Measurements from ENCODE around the gene IFI16.
A peak's percentile ranks its signal among the peaks of the same experiment; 100 is the strongest.

Gene IFI16

GRCh38 chr1:159066108-159066507, 56.4 kb downstream of the IFI16 start:
- DNase-seq (ENCODE audit: low read depth): no peak

- no peak for DNase-seq (ENCODE audit: low read depth)
These were observed 58.3 kb downstream of the IFI16 start for GRCh38 chr1:159067699-159068621.

- no peak for DNase-seq (ENCODE audit: low read depth)
These were observed 59.2 kb downstream of the IFI16 start for GRCh38 chr1:159068886-159069285.

GRCh38 chr1:159071970-159072582, 62.4 kb downstream of the IFI16 start:
- DNase-seq (ENCODE audit: low read depth): no peak

GRCh38 chr1:159076438-159077119, 66.9 kb downstream of the IFI16 start, which contains the start of gene AIM2:
Gene AIM2, minus strand, starts transcription at chr1:159076766. Its CDS starts 3,267 bp downstream, at chr1:159073499.
- peak; percentile 35 for DNase-seq (ENCODE audit: low read depth)

- peak; percentile 65 for DNase-seq (ENCODE audit: low read depth)
These were observed 67.6 kb downstream of the IFI16 start for GRCh38 chr1:159077120-159077961.

- DNase-seq (ENCODE audit: low read depth): no peak
These were observed 69.8 kb downstream of the IFI16 start for GRCh38 chr1:159079525-159079924.

- no peak for DNase-seq (ENCODE audit: low read depth)
These were observed 71.9 kb downstream of the IFI16 start for GRCh38 chr1:159081626-159082025.

- DNase-seq (ENCODE audit: low read depth): no peak
These were observed 73.3 kb downstream of the IFI16 start for GRCh38 chr1:159083013-159083412.

- DNase-seq (ENCODE audit: low read depth): no peak
These were observed 74.4 kb downstream of the IFI16 start for GRCh38 chr1:159084152-159084551.

- DNase-seq (ENCODE audit: low read depth): no peak
These were observed 75.2 kb downstream of the IFI16 start for GRCh38 chr1:159084867-159085266.

- DNase-seq (ENCODE audit: low read depth): no peak
These were observed 78.3 kb downstream of the IFI16 start for GRCh38 chr1:159088050-159088449.

GRCh38 chr1:159088546-159089183, 79.0 kb downstream of the IFI16 start:
- DNase-seq (ENCODE audit: low read depth): no peak

GRCh38 chr1:159089184-159089791, 79.6 kb downstream of the IFI16 start:
- no peak for DNase-seq (ENCODE audit: low read depth)

- no peak for DNase-seq (ENCODE audit: low read depth)
These were observed 80.8 kb downstream of the IFI16 start for GRCh38 chr1:159090286-159091179.

- DNase-seq (ENCODE audit: low read depth): no peak
These were observed 81.5 kb downstream of the IFI16 start for GRCh38 chr1:159091180-159091560.

GRCh38 chr1:159091607-159092031, 81.9 kb downstream of the IFI16 start:
- no peak for DNase-seq (ENCODE audit: low read depth)

GRCh38 chr1:159092036-159092760, 82.5 kb downstream of the IFI16 start:
- no peak for DNase-seq (ENCODE audit: low read depth)

- DNase-seq (ENCODE audit: low read depth): no peak
These were observed 88.9 kb downstream of the IFI16 start for GRCh38 chr1:159098596-159098995.
